HG03039 (cell line): Measurements from ENCODE around the gene CNDP1.
"Not testable (repeated sequence)": the region's sequence is repeated elsewhere in the genome, so short reads cannot be mapped to it uniquely, and the experiment has no call there.

Experiments
- ATAC-seq: cut with Tn5 transposase; IDR thresholded peaks from one replicate; pipeline ENCODE4 v1.9.1; 2021; ENCODE audit warnings: mild to moderate bottlenecking, moderate library complexity; ENCODE audit not compliant: unreplicated experiment

Gene CNDP1

GRCh38 chr18:74544898-74545297, 10.6 kb downstream of the CNDP1 start:
- ATAC-seq: no peak

GRCh38 chr18:74546007-74546406, 11.7 kb downstream of the CNDP1 start:
- no peak for ATAC-seq

GRCh38 chr18:74546751-74547530, 12.6 kb downstream of the CNDP1 start:
- ATAC-seq: no peak

- no peak for ATAC-seq
These were observed 13.6 kb downstream of the CNDP1 start for GRCh38 chr18:74547860-74548259.

GRCh38 chr18:74549591-74550104, 15.3 kb downstream of the CNDP1 start:
- no peak for ATAC-seq

GRCh38 chr18:74550886-74551285, 16.6 kb downstream of the CNDP1 start:
- no peak for ATAC-seq

DNA sequence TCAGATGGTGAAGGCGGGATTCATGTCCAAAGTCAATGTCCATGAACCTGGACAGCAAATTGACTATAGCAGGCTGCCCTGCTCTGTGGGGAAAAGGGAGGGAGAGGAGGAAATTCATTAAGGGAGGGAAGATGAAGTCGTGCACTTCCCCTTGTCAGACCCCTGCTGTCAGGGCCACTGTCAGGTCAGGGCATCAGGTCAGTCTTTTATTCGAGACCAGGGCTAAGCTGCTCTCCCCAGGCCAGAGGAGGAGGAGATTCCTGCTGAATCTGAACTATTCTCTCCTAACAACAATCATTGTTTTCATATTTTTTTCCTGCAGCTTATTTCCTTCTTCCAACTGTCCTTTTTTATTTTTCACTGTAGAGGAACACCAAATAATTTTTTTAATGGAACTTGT, 17.2 kb downstream of the CNDP1 start:
- no peak for ATAC-seq

DNA sequence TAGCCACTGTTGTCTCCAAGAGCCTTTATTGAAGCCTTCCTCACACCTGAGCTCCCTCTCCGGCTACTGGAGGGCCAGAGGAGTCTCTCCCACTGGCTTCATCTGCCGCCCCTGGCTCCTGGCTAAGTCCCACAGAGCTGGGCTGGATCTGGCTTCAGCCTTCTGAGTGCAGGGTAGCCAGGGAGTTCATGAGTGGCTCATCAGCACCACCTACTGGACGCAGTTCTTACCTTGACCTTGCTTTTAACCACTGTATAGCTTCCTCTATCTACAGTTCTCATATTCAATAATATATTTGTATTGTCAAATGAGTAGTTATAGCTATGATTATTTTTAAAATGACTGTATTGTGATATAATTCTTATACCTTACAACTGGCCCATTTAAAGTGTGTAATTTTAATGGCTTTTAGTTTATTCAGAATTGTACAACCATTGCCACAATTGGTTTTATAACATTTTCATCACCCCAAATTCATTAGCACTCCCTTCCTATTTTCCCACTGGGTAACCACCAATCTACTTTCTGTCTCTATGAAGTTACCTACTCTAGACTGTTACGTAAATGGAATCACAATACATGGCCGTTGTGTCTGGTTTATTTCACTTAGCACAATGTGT, 17.7 kb downstream of the CNDP1 start:
- peak; percentile 95 for ATAC-seq

- ATAC-seq: no peak
These were observed 21.8 kb downstream of the CNDP1 start for GRCh38 chr18:74556126-74556525.

DNA sequence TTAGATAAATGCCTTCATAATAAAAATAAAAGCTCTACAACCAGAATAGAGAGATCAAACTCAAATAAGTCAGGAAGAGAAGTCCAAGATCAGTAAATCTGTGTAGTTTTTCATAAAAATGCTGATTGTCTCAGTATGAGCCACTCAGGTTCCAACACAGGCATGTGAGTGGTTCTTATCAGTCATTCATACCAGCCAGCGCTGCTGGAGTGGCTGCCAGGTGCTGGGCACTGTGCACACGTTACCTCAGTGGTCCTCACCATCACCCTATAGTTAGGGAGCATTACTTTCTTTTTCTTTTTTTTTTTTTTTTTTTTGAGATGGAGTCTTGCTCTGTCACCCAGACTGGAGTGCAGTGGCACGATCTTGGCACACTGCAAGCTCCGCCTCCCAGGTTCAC, 23.8 kb downstream of the CNDP1 start:
- ATAC-seq: no peak

DNA sequence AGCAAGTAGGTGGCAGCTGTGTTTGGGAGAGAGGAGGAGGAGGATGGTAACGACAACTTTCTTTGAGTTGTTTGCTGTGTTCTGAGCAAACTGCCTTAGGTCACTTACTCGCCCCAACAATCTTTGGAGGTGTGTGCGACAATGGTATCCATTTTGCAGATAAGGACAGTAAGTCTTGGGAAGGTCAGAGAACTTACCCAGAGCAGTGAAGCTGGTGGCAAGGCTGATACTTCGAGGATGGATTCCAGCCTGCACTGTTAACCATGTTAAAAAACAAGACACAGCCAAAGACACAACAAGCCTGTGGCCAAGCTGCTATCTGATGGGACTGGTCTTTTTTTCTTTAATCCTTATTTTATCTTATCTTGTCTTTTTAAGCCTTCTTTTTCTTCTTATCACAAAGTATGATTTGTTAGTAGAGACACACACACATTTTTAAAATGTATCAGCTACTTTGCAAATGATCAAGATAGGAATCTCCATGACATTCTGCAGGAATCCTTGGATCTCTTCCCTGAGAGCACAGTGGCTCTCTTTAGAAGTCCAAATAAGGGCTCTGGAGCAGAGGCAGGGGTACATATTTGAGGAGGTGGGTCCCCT, 27.9 kb downstream of the CNDP1 start:
- no peak for ATAC-seq

DNA sequence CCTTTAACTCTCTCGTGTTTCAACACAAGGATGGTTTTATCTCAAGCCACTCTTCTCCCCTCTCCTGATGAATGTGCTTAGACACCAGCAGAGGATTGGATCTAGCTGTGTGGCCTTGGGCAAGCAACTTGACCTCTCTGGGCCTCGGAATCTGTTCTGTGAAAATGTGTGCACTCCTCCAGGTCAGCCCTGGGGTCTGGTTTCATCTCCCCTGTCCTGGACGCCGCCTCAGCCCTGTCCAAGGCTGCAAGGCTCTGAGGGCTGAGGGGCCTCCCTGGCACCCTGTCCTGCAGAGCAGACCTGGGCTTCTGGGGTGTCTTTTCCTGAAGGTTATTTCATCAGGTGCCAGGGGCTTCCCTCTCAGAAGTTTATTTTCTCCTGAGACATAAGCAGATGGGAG, 28.5 kb downstream of the CNDP1 start:
- no peak for ATAC-seq

DNA sequence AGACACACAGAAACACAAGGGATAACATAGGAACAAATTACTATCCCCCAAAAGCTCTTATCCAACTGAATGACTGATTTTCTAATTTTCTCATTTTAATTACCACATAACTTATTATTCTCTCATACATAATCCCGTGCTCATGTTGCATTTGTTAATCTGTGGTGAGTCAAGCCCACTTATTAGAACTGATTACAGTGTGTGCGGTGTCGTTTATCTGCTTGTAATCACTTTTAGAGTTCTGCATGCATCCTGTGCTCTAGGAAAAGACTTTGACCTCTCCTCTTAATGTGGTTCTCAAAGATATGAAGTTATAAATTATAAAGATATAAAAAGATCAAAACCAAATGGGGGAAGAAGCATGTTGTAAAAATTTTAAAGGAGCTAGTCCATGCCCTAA, 29.7 kb downstream of the CNDP1 start:
- no peak for ATAC-seq

DNA sequence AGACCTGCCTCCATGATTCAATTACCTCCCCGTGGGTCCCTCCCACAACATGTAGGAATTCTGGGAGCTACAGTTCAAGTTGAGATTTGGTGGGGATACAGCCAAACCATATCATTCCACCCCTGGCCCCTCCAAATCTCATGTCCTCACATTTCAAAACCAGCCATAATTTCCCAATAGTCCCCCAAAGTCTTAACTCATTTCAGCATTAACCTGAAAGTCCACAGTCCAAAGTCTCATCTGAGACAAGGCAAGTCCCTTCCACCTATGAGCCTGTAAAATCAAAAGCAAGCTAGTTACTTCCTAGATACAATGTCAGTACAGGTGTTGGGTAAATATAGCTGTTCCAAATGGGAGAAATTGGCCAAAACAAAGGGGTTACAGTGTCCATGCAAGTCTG, 30.9 kb downstream of the CNDP1 start:
- ATAC-seq: not testable (repeated sequence)

DNA sequence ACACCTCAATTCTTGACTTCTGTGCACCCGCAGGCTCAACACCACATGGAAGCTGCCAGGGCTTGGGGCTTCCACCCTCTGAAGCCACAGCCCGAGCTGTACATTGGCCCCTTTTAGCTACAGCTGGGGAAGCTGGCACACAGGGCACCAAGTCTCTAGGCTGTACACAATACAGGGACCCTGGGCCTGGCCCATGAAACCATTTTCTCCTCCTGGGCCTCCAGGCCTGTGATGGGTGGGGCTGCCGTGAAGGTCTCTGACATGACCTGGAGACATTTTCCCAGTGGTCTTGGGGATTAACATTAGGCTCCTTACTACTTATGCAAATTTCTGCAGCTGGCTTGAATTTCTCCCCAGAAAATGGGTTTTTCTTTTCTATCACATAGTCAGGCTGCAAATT, 31.7 kb downstream of the CNDP1 start:
- not testable (repeated sequence) for ATAC-seq

- no peak for ATAC-seq
These were observed 33.5 kb downstream of the CNDP1 start for GRCh38 chr18:74567822-74568221.

- no peak for ATAC-seq
These were observed 35.1 kb downstream of the CNDP1 start for GRCh38 chr18:74569401-74569800.

DNA sequence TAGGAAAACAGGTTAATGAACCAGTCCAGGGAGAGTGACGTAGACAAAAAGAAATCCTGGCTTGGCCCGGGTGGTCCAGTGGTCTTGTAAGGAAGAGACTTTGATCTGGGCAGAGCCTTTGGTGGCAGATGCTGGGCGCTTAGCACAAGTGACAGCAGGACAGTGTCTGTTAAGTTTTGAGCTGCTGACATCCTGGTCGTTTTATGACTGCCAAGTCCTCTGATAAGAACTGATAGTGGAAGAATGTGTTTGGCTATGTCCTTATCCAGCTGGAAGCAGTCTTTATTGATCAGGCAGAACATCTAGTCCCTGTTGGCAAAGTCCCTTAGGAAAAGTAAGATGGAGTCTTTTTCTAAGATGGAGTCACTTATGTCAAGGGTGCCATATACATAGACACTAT, 36.0 kb downstream of the CNDP1 start:
- no peak for ATAC-seq

- ATAC-seq: no peak
These were observed 37.8 kb downstream of the CNDP1 start for GRCh38 chr18:74571895-74572680.

DNA sequence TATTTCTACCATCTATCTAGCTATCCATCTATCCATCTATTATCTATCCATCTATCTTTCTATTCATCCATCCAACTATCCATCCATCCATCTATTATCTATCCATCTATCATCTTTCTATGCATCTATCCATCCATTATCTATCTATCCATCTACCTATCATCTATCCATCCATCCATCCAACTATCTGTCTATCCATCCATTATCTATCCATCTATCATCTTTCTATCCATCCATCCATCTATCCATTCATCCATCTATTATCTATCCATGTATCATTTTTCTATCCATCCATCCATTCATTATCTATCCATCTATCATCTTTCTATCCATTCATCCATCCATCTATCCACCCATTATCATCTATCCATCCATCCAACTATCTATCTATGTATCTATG, 38.8 kb downstream of the CNDP1 start:
- ATAC-seq: no peak

DNA sequence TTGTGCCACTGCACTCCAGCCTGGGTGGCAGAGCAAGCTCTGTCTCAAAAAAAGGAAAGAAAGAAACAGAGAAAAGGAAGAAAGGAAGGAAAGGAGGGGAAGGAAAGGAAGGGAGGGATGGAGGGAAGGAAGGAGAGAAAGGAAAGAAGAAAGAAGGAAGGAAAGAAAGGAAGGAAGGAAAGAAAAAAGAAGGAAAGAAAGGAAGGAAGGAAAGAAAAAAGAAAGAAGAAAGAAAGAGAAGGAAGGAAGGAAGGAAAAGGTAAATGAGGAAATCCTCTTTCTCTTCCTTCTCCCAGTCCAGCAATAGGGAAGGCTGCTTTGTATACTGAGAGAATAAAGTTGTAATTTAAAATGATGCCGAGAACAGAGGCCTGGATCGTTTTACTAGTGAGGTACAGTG, 40.6 kb downstream of the CNDP1 start:
- ATAC-seq: no peak
